Thoracic aorta endothelial cell (primary cell): ENCODE measurements around the gene C3orf22. TPM values are rescaled to one million over a fixed set of nuclear protein-coding genes. Genes with fewer than 3 reads are reported as not detected.

Experiments used
- small RNA-seq: library from RNA; depleted of rRNA; stranded (forward); fragments of <200 nt; gene quantifications from one replicate; pipeline ENCODE3, GENCODE V24; 2012
- total RNA-seq: library from RNA; depleted of rRNA; stranded (reverse); fragments of >200 nt; gene quantifications from 2 replicates; pipeline ENCODE4 v1.2.3, GENCODE V29; 2012

The C3orf22 gene
- total RNA-seq = not detected in 2 replicates

GRCh38 chr3:126558336-126559071, at the start of gene C3orf22:
Gene C3orf22 (minus strand): TSS chr3:126558932. CDS start chr3:126553390, 5,542 bp downstream.

GRCh38 chr3:126523745-126524428, 34.8 kb downstream of the C3orf22 start, which contains the start of gene CHST13:
Gene CHST13 (plus strand): TSS chr3:126524155. CDS start chr3:126524333, 178 bp downstream.

GRCh38 chr3:126517291-126517951, 41.3 kb downstream of the C3orf22 start, which contains the start of gene UROC1:
Gene UROC1 (minus strand): TSS chr3:126517773. CDS start chr3:126517719, 54 bp downstream.

Small RNA genes lying within 50 kb of the gene (small RNA-seq; reads per million reads assigned to genes)
- not detected for gene RNA5SP138

Other genes with a start within 250 kb of the C3orf22 start
- gene KLF15, start 201.5 kb downstream of the C3orf22 start, total RNA-seq = 1.2 and 1.8 TPM in 2 replicates
- gene CFAP100, start 164.0 kb downstream of the C3orf22 start, total RNA-seq = not detected in 2 replicates
- 20.5 and 23.1 TPM in 2 replicates for gene ZXDC, start 83.0 kb downstream of the C3orf22 start, total RNA-seq
- not detected in 2 replicates for gene UROC1, start 41.2 kb downstream of the C3orf22 start, total RNA-seq
- not detected in 2 replicates for gene CHST13, start 34.8 kb downstream of the C3orf22 start, total RNA-seq
- gene TXNRD3, start 96.2 kb upstream of the C3orf22 start, total RNA-seq = 6.9 and 9.8 TPM in 2 replicates
- gene CHCHD6, start 145.3 kb upstream of the C3orf22 start, total RNA-seq = 6.8 and 7.6 TPM in 2 replicates